Measurements from ENCODE around the gene STK16. TPM values are rescaled to one million over a fixed set of nuclear protein-coding genes. Genes with fewer than 3 reads are reported as not detected.

STK16 gene
- total and polyA plus RNA-seq, 2 of the 13 experiments (the other 11 are each of a cell fraction or from before 2014, with no cell fraction given): 28.0 to 50.9 TPM

DNA sequence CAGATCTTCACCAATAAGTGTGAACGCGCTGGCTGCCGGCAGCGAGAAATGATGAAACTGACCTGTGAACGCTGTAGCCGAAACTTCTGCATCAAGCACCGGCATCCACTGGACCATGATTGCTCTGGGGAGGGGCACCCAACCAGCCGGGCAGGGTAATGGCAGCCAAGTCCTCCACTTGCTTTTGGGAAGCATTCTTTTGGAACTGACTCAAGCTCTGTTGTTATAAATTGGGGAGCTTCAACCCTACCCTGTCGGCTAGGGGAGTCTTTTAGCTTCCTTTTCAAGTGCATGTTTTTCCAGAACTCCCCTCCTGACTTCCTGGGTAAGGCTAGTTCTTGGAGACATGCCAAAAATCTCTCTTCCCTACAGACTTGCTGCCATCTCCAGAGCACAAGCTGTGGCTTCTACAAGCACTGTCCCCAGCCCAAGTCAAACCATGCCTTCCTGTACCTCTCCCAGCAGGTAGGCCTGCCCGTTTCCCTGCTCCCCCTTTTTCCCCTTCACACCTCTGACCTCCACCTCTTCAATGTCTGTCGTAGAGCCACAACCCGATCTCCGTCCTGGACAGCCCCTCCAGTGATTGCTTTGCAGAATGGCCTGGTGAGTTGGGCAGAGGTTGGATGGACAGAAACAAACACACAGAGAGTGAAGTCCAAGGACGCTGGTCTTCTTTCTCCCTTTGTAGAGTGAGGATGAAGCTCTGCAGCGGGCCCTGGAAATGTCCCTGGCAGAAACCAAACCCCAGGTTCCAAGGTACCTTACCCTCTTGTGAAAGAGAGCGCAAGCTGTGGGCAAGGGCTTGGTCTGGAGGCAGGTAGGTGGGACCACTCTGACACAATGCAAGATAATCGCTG is 37.2 kb upstream of the STK16 start (continued):
- TF ChIP-seq, protein P1, sequence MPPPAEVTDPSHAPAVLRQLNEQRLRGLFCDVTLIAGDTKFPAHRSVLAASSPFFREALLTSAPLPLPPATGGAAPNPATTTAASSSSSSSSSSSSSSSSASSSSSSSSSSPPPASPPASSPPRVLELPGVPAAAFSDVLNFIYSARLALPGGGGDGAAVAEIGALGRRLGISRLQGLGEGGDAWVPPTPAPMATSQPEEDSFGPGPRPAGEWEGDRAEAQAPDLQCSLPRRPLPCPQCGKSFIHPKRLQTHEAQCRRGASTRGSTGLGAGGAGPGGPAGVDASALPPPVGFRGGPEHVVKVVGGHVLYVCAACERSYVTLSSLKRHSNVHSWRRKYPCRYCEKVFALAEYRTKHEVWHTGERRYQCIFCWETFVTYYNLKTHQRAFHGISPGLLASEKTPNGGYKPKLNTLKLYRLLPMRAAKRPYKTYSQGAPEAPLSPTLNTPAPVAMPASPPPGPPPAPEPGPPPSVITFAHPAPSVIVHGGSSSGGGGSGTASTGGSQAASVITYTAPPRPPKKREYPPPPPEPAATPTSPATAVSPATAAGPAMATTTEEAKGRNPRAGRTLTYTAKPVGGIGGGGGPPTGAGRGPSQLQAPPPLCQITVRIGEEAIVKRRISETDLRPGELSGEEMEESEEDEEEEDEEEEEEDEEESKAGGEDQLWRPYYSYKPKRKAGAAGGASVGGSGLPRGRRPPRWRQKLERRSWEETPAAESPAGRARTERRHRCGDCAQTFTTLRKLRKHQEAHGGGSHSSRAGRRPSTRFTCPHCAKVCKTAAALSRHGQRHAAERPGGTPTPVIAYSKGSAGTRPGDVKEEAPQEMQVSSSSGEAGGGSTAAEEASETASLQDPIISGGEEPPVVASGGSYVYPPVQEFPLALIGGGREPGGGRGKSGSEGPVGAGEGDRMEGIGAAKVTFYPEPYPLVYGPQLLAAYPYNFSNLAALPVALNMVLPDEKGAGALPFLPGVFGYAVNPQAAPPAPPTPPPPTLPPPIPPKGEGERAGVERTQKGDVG (CRISPR knock-in tag; IDR thresholded peaks at IDR 0.05; ENCODE audit: borderline replicate concordance): peak; percentile 18; the same call in 1 of the 2 replicates
- TF ChIP-seq, protein P2, sequence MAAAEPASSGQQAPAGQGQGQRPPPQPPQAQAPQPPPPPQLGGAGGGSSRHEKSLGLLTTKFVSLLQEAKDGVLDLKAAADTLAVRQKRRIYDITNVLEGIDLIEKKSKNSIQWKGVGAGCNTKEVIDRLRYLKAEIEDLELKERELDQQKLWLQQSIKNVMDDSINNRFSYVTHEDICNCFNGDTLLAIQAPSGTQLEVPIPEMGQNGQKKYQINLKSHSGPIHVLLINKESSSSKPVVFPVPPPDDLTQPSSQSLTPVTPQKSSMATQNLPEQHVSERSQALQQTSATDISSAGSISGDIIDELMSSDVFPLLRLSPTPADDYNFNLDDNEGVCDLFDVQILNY (CRISPR knock-in tag; conservative IDR thresholded peaks at IDR 0.05): no peak
- peak; percentile 43; the same call in 1 of the 2 replicates for TF ChIP-seq ZNF180 (CRISPR knock-in tag; IDR thresholded peaks at IDR 0.05; ENCODE audit: borderline replicate concordance, low read depth)
- 0 out of 2 replicates have a peak, but pooled peaks have one; percentile 54 for TF ChIP-seq MYC (CRISPR knock-in tag; IDR thresholded peaks at IDR 0.05; ENCODE audit: borderline replicate concordance)
- TF ChIP-seq, protein P3, sequence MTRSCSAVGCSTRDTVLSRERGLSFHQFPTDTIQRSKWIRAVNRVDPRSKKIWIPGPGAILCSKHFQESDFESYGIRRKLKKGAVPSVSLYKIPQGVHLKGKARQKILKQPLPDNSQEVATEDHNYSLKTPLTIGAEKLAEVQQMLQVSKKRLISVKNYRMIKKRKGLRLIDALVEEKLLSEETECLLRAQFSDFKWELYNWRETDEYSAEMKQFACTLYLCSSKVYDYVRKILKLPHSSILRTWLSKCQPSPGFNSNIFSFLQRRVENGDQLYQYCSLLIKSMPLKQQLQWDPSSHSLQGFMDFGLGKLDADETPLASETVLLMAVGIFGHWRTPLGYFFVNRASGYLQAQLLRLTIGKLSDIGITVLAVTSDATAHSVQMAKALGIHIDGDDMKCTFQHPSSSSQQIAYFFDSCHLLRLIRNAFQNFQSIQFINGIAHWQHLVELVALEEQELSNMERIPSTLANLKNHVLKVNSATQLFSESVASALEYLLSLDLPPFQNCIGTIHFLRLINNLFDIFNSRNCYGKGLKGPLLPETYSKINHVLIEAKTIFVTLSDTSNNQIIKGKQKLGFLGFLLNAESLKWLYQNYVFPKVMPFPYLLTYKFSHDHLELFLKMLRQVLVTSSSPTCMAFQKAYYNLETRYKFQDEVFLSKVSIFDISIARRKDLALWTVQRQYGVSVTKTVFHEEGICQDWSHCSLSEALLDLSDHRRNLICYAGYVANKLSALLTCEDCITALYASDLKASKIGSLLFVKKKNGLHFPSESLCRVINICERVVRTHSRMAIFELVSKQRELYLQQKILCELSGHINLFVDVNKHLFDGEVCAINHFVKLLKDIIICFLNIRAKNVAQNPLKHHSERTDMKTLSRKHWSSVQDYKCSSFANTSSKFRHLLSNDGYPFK (CRISPR knock-in tag; IDR thresholded peaks at IDR 0.05; ENCODE audit: borderline replicate concordance): peak; percentile 67; the same call in 1 of the 2 replicates
- TF ChIP-seq MAFG (CRISPR knock-in tag; IDR thresholded peaks at IDR 0.05): no peak
- 0 out of 2 replicates have a peak, but pooled peaks have one; percentile 22 for TF ChIP-seq ZSCAN31 (CRISPR knock-in tag; IDR thresholded peaks at IDR 0.05; ENCODE audit: low read depth)
- 0 out of 2 replicates have a peak, but pooled peaks have one; percentile 58 for TF ChIP-seq STAT5B (CRISPR knock-in tag; IDR thresholded peaks at IDR 0.05)
- peak; percentile 99 for TF ChIP-seq ZNF644 (CRISPR knock-in tag; IDR thresholded peaks at IDR 0.05; ENCODE audit: low read depth)
- TF ChIP-seq ZNF577 (CRISPR knock-in tag; IDR thresholded peaks at IDR 0.05; ENCODE audit: borderline replicate concordance, low read depth): no peak
- TF ChIP-seq XBP1 (CRISPR knock-in tag; IDR thresholded peaks at IDR 0.05): no peak
- TF ChIP-seq MIXL1 (CRISPR knock-in tag; IDR thresholded peaks at IDR 0.05): peak; percentile 66; the same call in 1 of the 2 replicates
- TF ChIP-seq HMG20A (CRISPR knock-in tag; IDR thresholded peaks at IDR 0.05; ENCODE audit: borderline replicate concordance): peak; percentile 78; the same call in 1 of the 2 replicates
- peak; percentile 94 for TF ChIP-seq NCOR1 (IDR thresholded peaks at IDR 0.05; ENCODE audit: borderline replicate concordance, low read length)
- TF ChIP-seq RFX5 (IDR thresholded peaks at IDR 0.05; ENCODE audit: low read depth, low read length): no peak
- TF ChIP-seq, protein P4, sequence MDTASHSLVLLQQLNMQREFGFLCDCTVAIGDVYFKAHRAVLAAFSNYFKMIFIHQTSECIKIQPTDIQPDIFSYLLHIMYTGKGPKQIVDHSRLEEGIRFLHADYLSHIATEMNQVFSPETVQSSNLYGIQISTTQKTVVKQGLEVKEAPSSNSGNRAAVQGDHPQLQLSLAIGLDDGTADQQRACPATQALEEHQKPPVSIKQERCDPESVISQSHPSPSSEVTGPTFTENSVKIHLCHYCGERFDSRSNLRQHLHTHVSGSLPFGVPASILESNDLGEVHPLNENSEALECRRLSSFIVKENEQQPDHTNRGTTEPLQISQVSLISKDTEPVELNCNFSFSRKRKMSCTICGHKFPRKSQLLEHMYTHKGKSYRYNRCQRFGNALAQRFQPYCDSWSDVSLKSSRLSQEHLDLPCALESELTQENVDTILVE (CRISPR knock-in tag; IDR thresholded peaks at IDR 0.05): peak; percentile 75; the same call in 1 of the 2 replicates
- no peak for TF ChIP-seq ZNF891 (CRISPR knock-in tag; IDR thresholded peaks at IDR 0.05)
- peak; percentile 72 for TF ChIP-seq ZNF264 (CRISPR knock-in tag; IDR thresholded peaks at IDR 0.05)
